HG02759 (cell line): ENCODE data around the gene FADS3.

Experiments
- ATAC-seq: cut with Tn5 transposase; IDR thresholded peaks from one replicate; pipeline ENCODE4 v1.9.1; 2021; ENCODE audit warnings: mild to moderate bottlenecking, moderate library complexity; ENCODE audit not compliant: unreplicated experiment

Gene FADS3, protein sequence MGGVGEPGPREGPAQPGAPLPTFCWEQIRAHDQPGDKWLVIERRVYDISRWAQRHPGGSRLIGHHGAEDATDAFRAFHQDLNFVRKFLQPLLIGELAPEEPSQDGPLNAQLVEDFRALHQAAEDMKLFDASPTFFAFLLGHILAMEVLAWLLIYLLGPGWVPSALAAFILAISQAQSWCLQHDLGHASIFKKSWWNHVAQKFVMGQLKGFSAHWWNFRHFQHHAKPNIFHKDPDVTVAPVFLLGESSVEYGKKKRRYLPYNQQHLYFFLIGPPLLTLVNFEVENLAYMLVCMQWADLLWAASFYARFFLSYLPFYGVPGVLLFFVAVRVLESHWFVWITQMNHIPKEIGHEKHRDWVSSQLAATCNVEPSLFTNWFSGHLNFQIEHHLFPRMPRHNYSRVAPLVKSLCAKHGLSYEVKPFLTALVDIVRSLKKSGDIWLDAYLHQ

GRCh38 chr11:61891331-61892084 is at the start of gene FADS3:
Gene FADS3 (minus strand): TSS chr11:61891545. CDS start chr11:61891381, 164 bp downstream.
- ATAC-seq, result peak; percentile 71

DNA sequence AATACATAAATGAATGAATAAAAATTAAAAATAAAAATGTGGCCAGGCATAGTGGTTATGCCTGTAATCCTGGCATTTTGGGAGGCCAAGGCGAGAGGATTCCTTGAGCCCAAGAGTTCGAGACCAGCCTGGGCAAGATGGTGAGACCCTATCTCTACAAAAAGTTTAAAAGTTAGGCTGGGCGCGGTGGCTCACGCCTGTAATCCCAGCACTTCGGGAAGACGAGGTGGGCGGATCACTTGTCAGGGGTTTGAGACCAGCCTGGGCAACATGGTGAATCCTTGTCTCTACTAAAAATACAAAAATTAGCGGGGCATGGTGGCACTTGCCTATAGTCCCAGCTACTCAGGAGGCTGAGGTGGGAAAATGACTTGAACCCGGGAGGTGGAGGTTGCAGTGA is 49.1 kb upstream of the FADS3 start:
- ATAC-seq, result no peak

GRCh38 chr11:61935861-61936260 is 44.5 kb upstream of the FADS3 start:
- ATAC-seq, result no peak

- no peak for ATAC-seq
Observed at GRCh38 chr11:61930933-61931332, 39.6 kb upstream of the FADS3 start.

GRCh38 chr11:61928606-61929005 is 37.3 kb upstream of the FADS3 start:
- no peak for ATAC-seq

GRCh38 chr11:61927501-61927900 is 36.2 kb upstream of the FADS3 start:
- ATAC-seq, result no peak

DNA sequence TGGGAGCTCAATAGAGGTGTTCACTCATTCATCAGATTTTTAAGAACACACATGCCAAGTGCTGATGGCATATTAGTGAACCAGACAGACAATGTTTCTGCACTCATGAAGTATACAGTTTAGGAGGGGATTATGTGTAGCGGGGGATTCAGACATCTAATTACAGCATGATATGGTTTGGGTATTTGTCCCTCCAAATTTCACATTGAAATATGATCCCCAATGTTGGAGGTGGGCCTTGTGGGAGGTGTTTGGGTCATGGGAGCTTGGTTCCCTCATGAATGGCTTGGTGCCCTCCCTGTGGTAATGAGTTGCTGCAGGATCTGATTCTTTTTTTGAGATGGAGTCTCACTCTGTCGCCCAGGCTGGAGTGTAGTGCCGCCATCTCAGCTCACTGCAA is 34.9 kb upstream of the FADS3 start:
- no peak for ATAC-seq

DNA sequence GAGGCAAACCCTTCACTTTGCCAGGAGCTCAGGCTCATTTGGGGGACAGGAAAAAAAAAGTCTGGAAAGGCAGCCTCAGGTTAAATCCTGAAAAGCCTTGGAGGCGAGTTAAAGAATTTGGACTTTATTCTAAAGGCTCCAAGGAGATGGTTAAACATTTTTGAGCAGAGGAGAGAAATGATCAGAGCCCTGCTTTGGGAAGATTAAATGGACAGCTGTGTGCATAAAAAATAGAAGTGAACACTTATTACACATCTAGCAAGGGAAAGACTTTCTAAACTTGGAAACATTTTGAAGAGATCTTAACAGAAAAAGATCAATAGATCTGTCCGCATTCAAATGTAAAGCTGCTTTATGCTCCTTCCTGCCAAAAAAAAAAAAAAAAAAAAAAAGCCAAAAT is 34.4 kb upstream of the FADS3 start:
- ATAC-seq, result no peak

- ATAC-seq, result no peak
Observed at GRCh38 chr11:61924064-61924455, 32.7 kb upstream of the FADS3 start.

DNA sequence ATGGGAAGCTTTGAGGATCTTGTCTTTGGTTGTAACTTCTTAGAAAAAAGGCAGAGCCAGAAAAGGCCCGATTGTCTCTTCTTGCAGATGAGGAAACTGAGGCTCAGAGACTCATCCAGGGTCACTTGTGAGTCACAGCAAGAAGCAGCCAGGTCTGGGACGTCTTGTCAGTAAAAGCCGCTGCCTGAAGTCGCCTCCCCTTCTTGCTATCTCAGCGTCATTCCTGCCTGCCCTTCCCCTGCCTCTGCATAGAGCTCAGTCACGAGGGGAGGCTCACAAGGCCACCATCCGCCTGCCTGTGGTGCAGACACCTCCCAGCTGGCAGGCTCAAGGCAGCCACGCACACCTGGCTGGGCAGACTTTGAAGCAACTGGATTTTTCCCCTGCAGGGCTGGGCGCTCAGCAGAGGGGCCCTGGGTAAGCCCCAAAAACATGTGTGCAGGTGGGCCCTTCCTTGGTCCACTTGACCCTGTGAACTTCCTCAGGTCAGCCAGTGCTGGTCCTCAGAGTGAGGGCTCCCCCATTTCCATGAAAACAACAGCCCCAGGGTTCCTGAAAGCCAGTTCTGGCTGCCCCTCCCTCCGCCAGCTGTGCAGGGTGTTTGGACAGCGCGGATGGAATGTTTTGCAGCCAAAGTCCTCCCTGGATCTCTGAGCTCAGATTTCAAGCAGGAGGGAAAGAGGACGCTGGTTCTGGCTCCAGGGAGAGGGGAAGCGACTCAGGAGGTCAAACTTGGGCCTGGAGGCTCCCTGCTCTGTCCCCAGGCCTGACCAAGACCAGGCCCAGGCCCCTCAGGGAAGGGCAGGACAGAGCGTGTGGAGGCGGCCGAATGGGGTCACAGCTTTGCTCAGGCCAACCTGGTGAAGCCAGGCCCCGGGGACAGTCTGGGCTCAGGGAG is 32.1 kb upstream of the FADS3 start:
- no peak for ATAC-seq

DNA sequence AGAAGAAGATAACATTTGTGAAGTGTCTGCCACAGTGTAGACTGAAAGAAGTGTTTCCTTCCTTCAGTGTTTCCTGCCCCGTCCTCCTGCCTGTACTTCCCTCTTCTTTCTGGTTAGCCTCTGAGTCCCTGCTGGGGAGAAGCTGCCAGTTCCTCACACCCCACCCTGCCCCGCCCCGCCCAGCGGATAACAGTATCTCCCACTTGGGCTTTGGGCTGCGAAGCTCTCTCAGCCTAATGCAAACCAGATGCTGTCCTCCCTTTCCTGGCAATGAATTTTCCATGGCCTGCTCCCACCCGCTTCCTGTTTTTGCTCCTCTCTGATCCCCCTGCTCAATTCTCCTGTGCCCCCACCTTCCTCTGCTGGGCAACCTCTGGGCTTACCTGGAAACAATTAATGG is 31.2 kb upstream of the FADS3 start:
- ATAC-seq, result no peak

GRCh38 chr11:61921446-61921845 is 30.1 kb upstream of the FADS3 start:
- no peak for ATAC-seq

DNA sequence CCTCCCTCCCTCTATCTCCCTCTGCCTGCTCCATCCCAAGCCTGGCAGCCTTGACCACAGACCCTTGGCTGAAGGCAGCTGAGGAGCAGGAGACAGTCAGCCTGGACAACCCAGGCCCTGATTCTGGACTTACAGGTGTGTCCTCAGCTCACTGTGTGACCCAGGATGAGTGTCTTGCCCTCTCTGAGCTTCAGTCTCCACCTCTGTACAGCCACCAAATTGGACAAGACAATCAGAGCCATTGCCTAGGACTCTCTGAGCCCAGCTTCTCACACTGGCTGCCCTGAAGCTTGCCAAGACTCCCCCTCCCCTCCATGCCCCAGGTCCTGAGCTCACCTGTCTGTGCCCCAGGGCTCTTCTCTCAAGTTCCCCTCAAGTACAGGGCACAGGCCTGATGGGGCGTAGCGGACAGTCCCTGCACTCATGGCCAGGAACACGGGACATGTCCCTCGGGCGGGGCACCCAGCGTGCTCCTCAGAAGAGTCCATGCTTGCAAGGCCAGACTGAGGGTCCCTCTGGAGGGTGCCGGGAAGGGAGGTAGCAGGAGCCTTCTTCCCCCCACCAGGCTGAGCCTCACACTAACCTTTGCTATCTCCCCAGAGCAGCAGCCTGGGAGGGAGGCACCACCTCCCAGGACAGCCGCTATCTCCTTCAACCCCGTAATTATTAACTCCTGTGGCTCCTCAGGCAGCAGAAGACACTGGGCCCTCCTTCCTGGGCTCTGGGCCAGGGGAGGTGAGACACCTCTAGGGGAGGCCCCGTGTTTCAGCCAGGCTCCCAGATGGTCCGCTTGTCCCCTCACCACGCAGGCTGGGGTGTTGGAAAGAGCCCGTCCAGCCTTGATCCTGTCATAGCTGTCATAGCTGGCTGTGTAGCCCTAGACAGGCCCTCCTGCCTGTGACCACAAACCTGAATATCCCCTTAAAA is 28.6 kb upstream of the FADS3 start:
- ATAC-seq, result no peak

- no peak for ATAC-seq
Observed at GRCh38 chr11:61918938-61919704, 27.8 kb upstream of the FADS3 start.

DNA sequence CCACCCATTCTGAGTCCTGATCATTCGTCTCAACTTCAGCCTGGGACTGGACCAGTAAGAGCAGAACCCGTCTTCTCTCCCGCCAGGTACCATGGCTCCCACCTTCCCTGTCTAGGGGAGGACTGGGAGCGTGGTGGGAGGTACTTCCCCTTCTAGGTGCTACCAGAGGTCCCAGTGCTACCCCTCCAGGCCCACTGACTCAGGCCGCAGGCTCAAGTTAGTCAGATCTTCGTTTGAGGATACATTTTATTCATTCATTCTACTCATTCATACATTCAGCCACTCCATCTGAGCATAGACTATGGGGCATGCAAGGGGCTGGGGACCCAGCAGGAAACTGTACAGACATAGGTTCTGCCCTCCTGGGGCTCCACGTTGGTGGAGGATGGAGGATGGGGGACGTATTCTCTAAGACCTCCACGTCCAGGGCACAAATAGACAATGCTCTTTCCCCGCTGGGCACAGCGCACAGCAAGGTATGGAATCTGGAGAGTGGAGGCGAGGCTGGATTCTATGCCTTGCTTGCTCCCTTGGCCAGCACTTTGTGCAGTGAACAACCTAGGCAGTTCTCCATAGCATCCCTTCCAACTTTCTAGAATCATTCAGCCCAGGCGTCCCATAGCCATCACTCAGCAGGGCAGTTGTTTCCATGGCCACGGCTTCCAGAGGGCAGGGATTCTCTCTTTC is 27.0 kb upstream of the FADS3 start:
- no peak for ATAC-seq

- no peak for ATAC-seq
Observed at GRCh38 chr11:61917334-61918109, 26.2 kb upstream of the FADS3 start, which contains the start of gene RAB3IL1. Gene RAB3IL1 (minus strand): TSS chr11:61917566. CDS start chr11:61917367, 199 bp downstream.

DNA sequence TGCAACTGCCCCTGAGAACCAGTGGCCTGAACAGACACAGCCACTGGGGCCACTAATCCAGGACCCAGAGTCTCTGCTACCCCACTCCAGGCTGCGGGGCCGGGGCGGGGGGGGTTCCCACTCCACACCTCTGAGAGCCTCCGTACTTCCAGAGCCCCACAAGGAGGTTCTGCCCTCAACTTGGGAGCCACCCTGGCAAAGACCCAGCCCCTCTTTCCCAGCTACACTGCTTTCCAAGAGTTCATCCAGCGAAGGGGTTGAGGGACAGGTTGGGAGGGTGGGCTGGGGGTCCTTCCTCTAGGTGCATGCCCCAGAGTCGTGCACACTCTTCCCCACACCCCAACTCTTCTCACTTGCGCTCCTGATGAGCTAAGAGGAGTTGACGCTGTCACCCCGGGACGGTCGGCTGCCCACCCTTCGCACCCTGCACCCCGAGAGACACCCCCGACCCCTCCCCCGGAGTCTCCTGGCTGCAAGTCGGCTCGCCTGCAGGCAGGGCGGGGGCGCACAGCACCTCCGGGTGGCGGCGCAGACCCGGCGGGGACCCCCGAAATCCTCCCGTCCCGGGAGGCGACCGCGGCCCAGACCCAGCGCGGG is 25.5 kb upstream of the FADS3 start:
- ATAC-seq, result no peak
